ENCODE data around the gene TMEM144. TPM values are rescaled to one million over a fixed set of nuclear protein-coding genes. Genes with fewer than 3 reads are reported as not detected.

Gene TMEM144
- total RNA-seq, 1 donor, result 8.0 TPM

DNA sequence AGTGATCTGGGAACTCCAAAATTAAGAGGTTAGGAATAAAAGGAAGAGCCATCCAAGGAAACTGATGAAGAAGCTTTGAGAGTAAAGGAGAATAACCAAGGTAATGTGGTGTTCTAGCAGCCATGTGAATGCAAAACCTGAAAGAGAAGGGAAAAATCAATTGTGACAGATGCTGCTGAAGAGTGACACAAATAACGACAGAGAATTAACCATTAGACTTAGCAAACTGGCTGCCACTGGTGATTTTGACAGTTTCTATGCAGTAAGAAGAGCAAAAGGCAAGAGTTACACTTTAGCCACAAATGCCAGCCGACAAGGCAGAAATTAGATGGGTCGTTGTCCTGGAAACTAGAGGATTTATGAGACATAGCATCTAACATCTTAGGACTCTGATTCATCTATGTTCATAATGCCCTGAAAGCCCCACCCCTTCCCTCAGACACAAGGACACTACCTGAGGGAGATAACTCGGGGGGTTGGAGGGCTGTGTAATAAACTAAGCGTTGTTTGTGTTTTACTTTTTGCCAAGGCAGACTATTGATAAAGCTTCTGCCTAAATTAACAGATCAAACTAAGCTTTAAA is 13.0 kb upstream of the TMEM144 start:
- Histone ChIP-seq H3K4me3 (ENCODE audit: insufficient read depth, low read length) (no peak overlapping the region), H3K27me3 (ENCODE audit: insufficient read depth, low read length) (no peaks in the 10 kb centered on the region)
- TF ChIP-seq, protein P1, sequence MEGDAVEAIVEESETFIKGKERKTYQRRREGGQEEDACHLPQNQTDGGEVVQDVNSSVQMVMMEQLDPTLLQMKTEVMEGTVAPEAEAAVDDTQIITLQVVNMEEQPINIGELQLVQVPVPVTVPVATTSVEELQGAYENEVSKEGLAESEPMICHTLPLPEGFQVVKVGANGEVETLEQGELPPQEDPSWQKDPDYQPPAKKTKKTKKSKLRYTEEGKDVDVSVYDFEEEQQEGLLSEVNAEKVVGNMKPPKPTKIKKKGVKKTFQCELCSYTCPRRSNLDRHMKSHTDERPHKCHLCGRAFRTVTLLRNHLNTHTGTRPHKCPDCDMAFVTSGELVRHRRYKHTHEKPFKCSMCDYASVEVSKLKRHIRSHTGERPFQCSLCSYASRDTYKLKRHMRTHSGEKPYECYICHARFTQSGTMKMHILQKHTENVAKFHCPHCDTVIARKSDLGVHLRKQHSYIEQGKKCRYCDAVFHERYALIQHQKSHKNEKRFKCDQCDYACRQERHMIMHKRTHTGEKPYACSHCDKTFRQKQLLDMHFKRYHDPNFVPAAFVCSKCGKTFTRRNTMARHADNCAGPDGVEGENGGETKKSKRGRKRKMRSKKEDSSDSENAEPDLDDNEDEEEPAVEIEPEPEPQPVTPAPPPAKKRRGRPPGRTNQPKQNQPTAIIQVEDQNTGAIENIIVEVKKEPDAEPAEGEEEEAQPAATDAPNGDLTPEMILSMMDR (IDR thresholded peaks at IDR 0.05; ENCODE audit: extremely low read depth, low read depth, low read length), result no peak

GRCh38 chr4:158200214-158200613 is 10.1 kb upstream of the TMEM144 start:
- Histone ChIP-seq H2AFZ (ENCODE audit: low read length) (no peak overlapping the region), H3K4me3 (ENCODE audit: insufficient read depth, low read length) (no peak overlapping the region), H3K27me3 (ENCODE audit: insufficient read depth, low read length) (no peaks in the 10 kb centered on the region)

More for the DNA sequence above, 13.0 kb upstream of the TMEM144 start:
- Histone ChIP-seq H3K4me2 (ENCODE audit: insufficient read depth, low read length) (no peak overlapping the region), H3K79me2 (ENCODE audit: insufficient read depth, low read length) (no peaks in the 10 kb centered on the region), H3K9me3 (ENCODE audit: low read depth, low read length) (no peaks in the 10 kb centered on the region), H3K36me3 (ENCODE audit: insufficient read depth, low read length) (no peaks in the 10 kb centered on the region), H3K27ac (ENCODE audit: low read depth, low read length) (no peak overlapping the region), H4K20me1 (ENCODE audit: insufficient read depth, low read length) (no peaks in the 10 kb centered on the region), H2AFZ (ENCODE audit: low read length) (no peak overlapping the region), H3K4me1 (ENCODE audit: insufficient read depth, low read length) (no peaks in the 10 kb centered on the region)
- no peak for DNase-seq (ENCODE audit: insufficient read length, low spot score, missing footprints)

DNA sequence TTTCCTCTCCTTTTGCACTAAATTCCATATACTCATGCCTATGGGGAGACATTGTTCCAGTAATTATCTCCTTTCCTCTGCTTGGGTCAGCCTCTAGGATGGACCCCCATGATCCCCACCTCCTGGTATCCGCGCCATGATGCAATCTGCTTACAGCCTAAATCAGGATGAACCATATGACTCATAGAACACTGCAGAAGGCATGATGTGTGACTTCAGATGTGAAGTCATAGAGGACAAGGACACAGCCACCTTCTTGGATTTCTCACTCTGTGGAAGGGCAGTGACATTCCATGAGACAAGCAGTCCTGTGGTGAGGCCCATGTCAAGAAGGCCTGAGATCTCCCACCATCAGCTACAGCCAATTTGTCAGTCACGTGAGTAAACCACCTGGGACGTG is 9.0 kb upstream of the TMEM144 start:
- H2AFZ ChIP-seq (ENCODE audit: low read length), result no peak overlapping the region
- H3K4me3 ChIP-seq (ENCODE audit: insufficient read depth, low read length), result no peak overlapping the region
- H3K9me3 ChIP-seq (ENCODE audit: low read depth, low read length), result no peaks in the 10 kb centered on the region
- no peaks in the 10 kb centered on the region for H3K27me3 ChIP-seq (ENCODE audit: insufficient read depth, low read length)
- no peak overlapping the region for H3K4me2 ChIP-seq (ENCODE audit: insufficient read depth, low read length)
- DNase-seq (ENCODE audit: insufficient read length, low spot score, missing footprints), result no peak
- no peaks in the 10 kb centered on the region for H3K36me3 ChIP-seq (ENCODE audit: insufficient read depth, low read length)
- no peaks in the 10 kb centered on the region for H3K79me2 ChIP-seq (ENCODE audit: insufficient read depth, low read length)
- no peak overlapping the region for H3K27ac ChIP-seq (ENCODE audit: low read depth, low read length)
- H3K4me1 ChIP-seq (ENCODE audit: insufficient read depth, low read length), result no peaks in the 10 kb centered on the region
- H4K20me1 ChIP-seq (ENCODE audit: insufficient read depth, low read length), result no peaks in the 10 kb centered on the region
- TF ChIP-seq, protein P1 (IDR thresholded peaks at IDR 0.05; ENCODE audit: extremely low read depth, low read depth, low read length), result no peak

More at GRCh38 chr4:158200214-158200613, 10.1 kb upstream of the TMEM144 start:
- TF ChIP-seq, protein P1 (IDR thresholded peaks at IDR 0.05; ENCODE audit: extremely low read depth, low read depth, low read length), result no peak
- H3K4me1 ChIP-seq (ENCODE audit: insufficient read depth, low read length), result no peaks in the 10 kb centered on the region
- no peak for DNase-seq (ENCODE audit: insufficient read length, low spot score, missing footprints)
- H3K4me2 ChIP-seq (ENCODE audit: insufficient read depth, low read length), result no peak overlapping the region
- H3K36me3 ChIP-seq (ENCODE audit: insufficient read depth, low read length), result no peaks in the 10 kb centered on the region
- no peaks in the 10 kb centered on the region for H4K20me1 ChIP-seq (ENCODE audit: insufficient read depth, low read length)
- no peaks in the 10 kb centered on the region for H3K9me3 ChIP-seq (ENCODE audit: low read depth, low read length)
- H3K79me2 ChIP-seq (ENCODE audit: insufficient read depth, low read length), result no peaks in the 10 kb centered on the region
- no peak overlapping the region for H3K27ac ChIP-seq (ENCODE audit: low read depth, low read length)

DNA sequence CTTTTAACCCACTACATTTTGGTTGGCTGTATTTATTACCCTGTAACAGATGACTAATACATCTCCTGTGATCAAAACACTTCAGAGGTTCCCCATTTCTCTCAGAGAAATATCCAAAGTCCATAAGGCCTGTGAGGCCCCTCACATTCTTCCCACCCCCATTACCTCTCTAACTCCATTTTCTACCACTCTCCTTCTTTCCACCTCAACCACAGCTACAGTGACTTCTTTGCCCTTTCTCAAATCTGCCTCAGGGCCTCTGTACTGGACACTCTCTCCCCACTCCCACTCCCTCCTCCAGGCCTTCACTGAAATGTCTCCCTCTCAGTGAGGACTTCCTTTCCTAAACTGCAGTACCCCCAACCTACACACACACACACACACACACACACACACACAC is 8.4 kb upstream of the TMEM144 start:
- TF ChIP-seq, protein P1 (IDR thresholded peaks at IDR 0.05; ENCODE audit: extremely low read depth, low read depth, low read length), result no peak
- no peaks in the 10 kb centered on the region for H3K9me3 ChIP-seq (ENCODE audit: low read depth, low read length)
- no peaks in the 10 kb centered on the region for H3K36me3 ChIP-seq (ENCODE audit: insufficient read depth, low read length)
- no peaks in the 10 kb centered on the region for H4K20me1 ChIP-seq (ENCODE audit: insufficient read depth, low read length)
- H3K79me2 ChIP-seq (ENCODE audit: insufficient read depth, low read length), result no peaks in the 10 kb centered on the region
- H3K27ac ChIP-seq (ENCODE audit: low read depth, low read length), result no peak overlapping the region
- H2AFZ ChIP-seq (ENCODE audit: low read length), result no peak overlapping the region
- no peak for DNase-seq (ENCODE audit: insufficient read length, low spot score, missing footprints)
- no peak overlapping the region for H3K4me3 ChIP-seq (ENCODE audit: insufficient read depth, low read length)
- no peaks in the 10 kb centered on the region for H3K4me1 ChIP-seq (ENCODE audit: insufficient read depth, low read length)
- H3K27me3 ChIP-seq (ENCODE audit: insufficient read depth, low read length), result no peaks in the 10 kb centered on the region
- H3K4me2 ChIP-seq (ENCODE audit: insufficient read depth, low read length), result no peak overlapping the region

Measured in osteoblast (primary cell).